SK-N-SH (cell line): ENCODE measurements around the gene OSBPL10. TPM values are rescaled to one million over a fixed set of nuclear protein-coding genes. Genes with fewer than 3 reads are reported as not detected.

Source experiments
- CTCF ChIA-PET: fragments of 300-600, 350-600 bp; formaldehyde crosslinking; extraction: SDS; loops from one replicate; lab custom pipeline; 2021; lab: Yijun Ruan, JAX
- POLR2A ChIA-PET: fragments of 350-600 bp; sonication (Branson Sonifier 250); formaldehyde crosslinking; extraction: SDS; loops from one replicate; lab custom pipeline; 2020; ENCODE audit warnings: antibody characterized with exemption, inconsistent platforms; lab: Yijun Ruan, JAX
- DNase-seq: peaks from one replicate; pipeline ENCODE4 v3.0.0; 2012
- H2AFZ ChIP-seq: fragments of 200-600 bp; sonication (generic); 2 replicates; pipeline ENCODE4 v1.8.1; 2016; ENCODE audit warnings: antibody characterized with exemption, mild to moderate bottlenecking, low read depth
- H3F3A ChIP-seq: fragments of 200-600 bp; sonication (generic); replicated peaks from 2 replicates; pipeline ENCODE3; 2016; ENCODE audit warnings: antibody characterized with exemption, mild to moderate bottlenecking; ENCODE audit not compliant: insufficient read depth
- H3K27ac ChIP-seq, 2 experiments: fragments of 200-500 bp in 1 of 2; fragments of 200-600 bp in 1 of 2; sonication (Bioruptor generic) in 1 of 2; sonication (generic), shearing (Covaris generic) in 1 of 2; 2 replicates each; pipeline versions ENCODE4 v1.5.1 to v1.6.1; 2014 to 2016; ENCODE audit warnings: low read depth in 2 of 2, inconsistent platforms in 1 of 2, low read length in 1 of 2, mild to moderate bottlenecking in 1 of 2, mixed read lengths in 1 of 2
- H3K27me3 ChIP-seq: fragments of 200-600 bp; sonication (generic), shearing (Covaris generic); 2 replicates; pipeline ENCODE4 v1.6.1; 2016; ENCODE audit warnings: mixed run types; ENCODE audit not compliant: insufficient read depth
- H3K36me3 ChIP-seq, 2 experiments: fragments of 200-500 bp in 1 of 2; fragments of 200-600 bp in 1 of 2; sonication (Bioruptor generic) in 1 of 2; sonication (generic) in 1 of 2; replicated peaks in 1 of 2; 2 replicates each; pipeline versions ENCODE3 to v1.5.1; 2014 to 2016; ENCODE audit warnings: low read length in 1 of 2, mild to moderate bottlenecking in 1 of 2; ENCODE audit not compliant: insufficient read depth in 2 of 2, control insufficient read depth in 1 of 2
- H3K4me1 ChIP-seq, 2 experiments: fragments of 200-500 bp in 1 of 2; fragments of 200-600 bp in 1 of 2; sonication (Bioruptor generic) in 1 of 2; sonication (generic), shearing (Covaris generic) in 1 of 2; 2 replicates each; pipeline versions ENCODE4 v1.5.1 to v1.6.1; 2014 to 2016; ENCODE audit warnings: low read depth in 1 of 2, low read length in 1 of 2, mixed run types in 1 of 2; ENCODE audit not compliant: insufficient read depth in 2 of 2, control insufficient read depth in 1 of 2
- H3K4me2 ChIP-seq: fragments of 200-600 bp; sonication (generic), shearing (Covaris generic); 2 replicates; pipeline ENCODE4 v1.6.1; 2017; ENCODE audit warnings: mixed run types
- H3K4me3 ChIP-seq, 2 experiments: fragments of 200-500 bp in 1 of 2; fragments of 200-600 bp in 1 of 2; sonication (Bioruptor generic) in 1 of 2; sonication (generic), shearing (Covaris generic) in 1 of 2; 2 replicates each; pipeline versions ENCODE4 v1.5.1 to v1.8.1; 2014 to 2016; ENCODE audit warnings: low read depth in 2 of 2, inconsistent platforms in 1 of 2, low read length in 1 of 2, mild to moderate bottlenecking in 1 of 2, mixed read lengths in 1 of 2, moderate library complexity in 1 of 2
- H3K79me2 ChIP-seq: fragments of 200-600 bp; sonication (generic); 2 replicates; pipeline ENCODE4 v1.8.1; 2017; ENCODE audit warnings: mild to moderate bottlenecking; ENCODE audit not compliant: insufficient read depth
- H3K9ac ChIP-seq: fragments of 200-600 bp; sonication (generic); 2 replicates; pipeline ENCODE4 v1.6.1; 2017; ENCODE audit warnings: mixed run types
- H3K9me2 ChIP-seq: fragments of 200-600 bp; sonication (generic); 2 replicates; pipeline ENCODE4 v1.6.1; 2017; ENCODE audit warnings: mixed run types
- H3K9me3 ChIP-seq: fragments of 200-600 bp; sonication (generic); 2 replicates; pipeline ENCODE4 v1.6.1; 2017; ENCODE audit warnings: mixed run types, mild to moderate bottlenecking, moderate library complexity
- H4K20me1 ChIP-seq: fragments of 200-600 bp; sonication (generic); 2 replicates; pipeline ENCODE4 v1.6.1; 2017; ENCODE audit warnings: mild to moderate bottlenecking, mixed run types; ENCODE audit not compliant: insufficient read depth
- CHD2 ChIP-seq: fragments of 150-350 bp; IDR thresholded peaks from 2 replicates; pipeline ENCODE4 v1.6.1; 2018; ENCODE audit warnings: low read length; ENCODE audit not compliant: partially characterized antibody
- ELF1 ChIP-seq: IDR thresholded peaks from 2 replicates; pipeline ENCODE4 v1.4.0; 2012
- EZH2phosphoT487 ChIP-seq: fragments of 200-600 bp; sonication (generic); IDR thresholded peaks from 2 replicates; pipeline ENCODE4 v1.6.1; 2017; ENCODE audit warnings: low read depth, mixed run types, mild to moderate bottlenecking, antibody characterized with exemption, moderate library complexity, borderline replicate concordance
- FOSL2 ChIP-seq: IDR thresholded peaks from 2 replicates; pipeline ENCODE4 v1.4.0; 2012; ENCODE audit warnings: low read depth, mild to moderate bottlenecking, moderate library complexity, borderline replicate concordance
- FOXJ3 ChIP-seq: sonication (generic); formaldehyde crosslinking; IDR thresholded peaks from 2 replicates; pipeline ENCODE4 v1.5.1; 2020; ENCODE audit warnings: mild to moderate bottlenecking, missing genetic modification reagents
- GATA2 ChIP-seq: sonication (generic); formaldehyde crosslinking; IDR thresholded peaks from 2 replicates; pipeline ENCODE4 v1.5.0; 2020; ENCODE audit warnings: mild to moderate bottlenecking, missing genetic modification reagents
- NFIC ChIP-seq: IDR thresholded peaks from 2 replicates; pipeline ENCODE4 v1.4.0; 2012; ENCODE audit warnings: borderline replicate concordance
- NRF1 ChIP-seq: IDR thresholded peaks from 2 replicates; pipeline ENCODE4 v1.6.1; 2012; ENCODE audit warnings: low read depth, mild to moderate bottlenecking, low read length
- RCOR1 ChIP-seq: fragments of 150-350 bp; IDR thresholded peaks from 2 replicates; pipeline ENCODE4 v1.6.1; 2017; ENCODE audit warnings: antibody characterized with exemption, low read length
- RFX5 ChIP-seq: IDR thresholded peaks from 2 replicates; pipeline ENCODE4 v1.6.1; 2012; ENCODE audit warnings: mild to moderate bottlenecking, improper control_type of control experiment, low read length
- RXRA ChIP-seq: IDR thresholded peaks from 2 replicates; pipeline ENCODE4 v1.4.0; 2012; ENCODE audit warnings: low read depth, mild to moderate bottlenecking, borderline replicate concordance
- SIN3A ChIP-seq: IDR thresholded peaks from 2 replicates; pipeline ENCODE4 v1.6.1; 2012; ENCODE audit warnings: low read depth, mild to moderate bottlenecking, low read length, moderate library complexity, borderline replicate concordance
- SMC3 ChIP-seq: IDR thresholded peaks from 2 replicates; pipeline ENCODE4 v1.6.1; 2012; ENCODE audit warnings: low read depth, low read length, improper control_type of control experiment
- YY1 ChIP-seq: IDR thresholded peaks from 2 replicates; pipeline ENCODE4 v1.4.0; 2012; ENCODE audit warnings: low read depth, mild to moderate bottlenecking
- WGBS: methylation state at CpG from one replicate; pipeline ENCODE4 v1.1.6; 2017; ENCODE audit warnings: low lambda C conversion rate; 5-methylcytosine and 5-hydroxymethylcytosine counted together
- polyA plus RNA-seq, 3 experiments: library from polyadenylated mRNA; depleted of rRNA; stranded (reverse); fragments of >200 nt; gene quantifications; 2 replicates each; pipeline ENCODE4 v1.2.3, GENCODE V29; 2012
- TF ChIP-seq, protein P1 (sequence below): IDR thresholded peaks from 2 replicates; pipeline ENCODE4 v1.4.0; 2012; ENCODE audit warnings: low read depth, borderline replicate concordance
- TF ChIP-seq, protein P2 (sequence below): IDR thresholded peaks from 2 replicates; pipeline ENCODE4 v1.4.0; 2012; ENCODE audit warnings: low read depth
- TF ChIP-seq, protein P3 (sequence below): IDR thresholded peaks from 2 replicates; pipeline ENCODE4 v1.4.0; 2012; ENCODE audit warnings: low read depth, borderline replicate concordance
- TF ChIP-seq, protein P4 (sequence below): fragments of 150-350 bp; IDR thresholded peaks from 2 replicates; pipeline ENCODE4 v1.6.1; 2017; ENCODE audit warnings: antibody characterized with exemption, low read length, low read depth, borderline replicate concordance

OSBPL10 gene
- polyA plus RNA-seq, 1 of the 3 experiments (the other 2 are of a cell fraction) = 0.12 TPM

DNA sequence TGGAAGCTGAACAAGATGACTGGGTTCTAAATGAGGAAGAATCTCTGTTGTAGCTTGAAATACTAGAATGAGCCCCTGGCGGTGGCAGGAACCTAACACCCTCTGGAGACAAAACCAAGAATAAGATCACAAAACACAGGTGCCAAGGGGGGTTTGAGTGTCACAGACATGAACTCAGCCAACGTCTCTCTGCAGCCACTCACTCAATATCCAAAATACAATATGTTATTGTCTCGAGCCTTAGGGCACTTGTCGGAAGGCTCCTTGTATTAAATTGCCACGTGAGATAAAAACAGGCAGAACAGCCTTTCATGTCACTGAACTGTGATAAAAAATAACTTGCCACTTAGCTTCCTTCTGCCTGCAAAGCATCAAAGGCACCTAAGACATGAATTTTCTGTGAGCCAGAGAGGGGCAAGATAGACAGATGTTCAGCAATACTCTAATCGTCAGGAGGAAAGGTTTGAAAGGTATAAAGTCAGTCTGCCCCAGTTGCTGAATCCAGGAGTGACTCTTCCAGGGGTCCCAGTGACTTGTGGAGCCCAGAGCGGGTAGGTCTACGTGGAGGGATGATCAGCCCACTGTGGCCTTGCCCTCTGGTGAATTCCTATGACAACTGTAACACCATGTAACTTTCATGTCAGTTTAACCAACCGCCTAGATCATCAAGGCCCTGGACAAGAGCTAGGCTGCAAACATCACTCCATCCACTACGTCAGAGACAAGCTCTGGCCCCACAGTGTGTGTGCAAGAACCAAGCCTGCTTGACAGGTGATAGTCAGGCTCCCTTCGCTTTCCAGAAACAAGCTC is 165.2 kb downstream of the OSBPL10 start:
- no peaks in the 10 kb centered on the region for H3K79me2 ChIP-seq
- 43% methylated on average over 10 of the region's 11 CpGs for WGBS
- no peaks in the 10 kb centered on the region for H3K4me1 ChIP-seq
- H2AFZ ChIP-seq = no peak overlapping the region
- ChIA-PET CTCF (no interaction called here), POLR2A (no interaction called here)
- no peak overlapping the region for H3K4me2 ChIP-seq
- H3K9me3 ChIP-seq = no peaks in the 10 kb centered on the region
- H3K27me3 ChIP-seq = no peaks in the 10 kb centered on the region
- no peaks in the 10 kb centered on the region for H4K20me1 ChIP-seq
- no peaks in the 10 kb centered on the region for H3K36me3 ChIP-seq
- H3K9me2 ChIP-seq = no peaks in the 10 kb centered on the region
- H3K4me3 ChIP-seq = no peak overlapping the region
- DNase-seq = no peak
- no peak overlapping the region for H3K9ac ChIP-seq
- H3F3A ChIP-seq = no peaks in the 10 kb centered on the region
- TF ChIP-seq RXRA (no peak), FOSL2 (no peak), YY1 (no peak), NFIC (no peak), NRF1 (no peak), SMC3 (no peak), ELF1 (no peak)
- TF ChIP-seq, protein P1, sequence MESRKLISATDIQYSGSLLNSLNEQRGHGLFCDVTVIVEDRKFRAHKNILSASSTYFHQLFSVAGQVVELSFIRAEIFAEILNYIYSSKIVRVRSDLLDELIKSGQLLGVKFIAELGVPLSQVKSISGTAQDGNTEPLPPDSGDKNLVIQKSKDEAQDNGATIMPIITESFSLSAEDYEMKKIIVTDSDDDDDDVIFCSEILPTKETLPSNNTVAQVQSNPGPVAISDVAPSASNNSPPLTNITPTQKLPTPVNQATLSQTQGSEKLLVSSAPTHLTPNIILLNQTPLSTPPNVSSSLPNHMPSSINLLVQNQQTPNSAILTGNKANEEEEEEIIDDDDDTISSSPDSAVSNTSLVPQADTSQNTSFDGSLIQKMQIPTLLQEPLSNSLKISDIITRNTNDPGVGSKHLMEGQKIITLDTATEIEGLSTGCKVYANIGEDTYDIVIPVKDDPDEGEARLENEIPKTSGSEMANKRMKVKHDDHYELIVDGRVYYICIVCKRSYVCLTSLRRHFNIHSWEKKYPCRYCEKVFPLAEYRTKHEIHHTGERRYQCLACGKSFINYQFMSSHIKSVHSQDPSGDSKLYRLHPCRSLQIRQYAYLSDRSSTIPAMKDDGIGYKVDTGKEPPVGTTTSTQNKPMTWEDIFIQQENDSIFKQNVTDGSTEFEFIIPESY = no peak
- TF ChIP-seq, protein P2, sequence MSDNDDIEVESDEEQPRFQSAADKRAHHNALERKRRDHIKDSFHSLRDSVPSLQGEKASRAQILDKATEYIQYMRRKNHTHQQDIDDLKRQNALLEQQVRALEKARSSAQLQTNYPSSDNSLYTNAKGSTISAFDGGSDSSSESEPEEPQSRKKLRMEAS = no peak
- no peak overlapping the region for H3K27ac ChIP-seq

DNA sequence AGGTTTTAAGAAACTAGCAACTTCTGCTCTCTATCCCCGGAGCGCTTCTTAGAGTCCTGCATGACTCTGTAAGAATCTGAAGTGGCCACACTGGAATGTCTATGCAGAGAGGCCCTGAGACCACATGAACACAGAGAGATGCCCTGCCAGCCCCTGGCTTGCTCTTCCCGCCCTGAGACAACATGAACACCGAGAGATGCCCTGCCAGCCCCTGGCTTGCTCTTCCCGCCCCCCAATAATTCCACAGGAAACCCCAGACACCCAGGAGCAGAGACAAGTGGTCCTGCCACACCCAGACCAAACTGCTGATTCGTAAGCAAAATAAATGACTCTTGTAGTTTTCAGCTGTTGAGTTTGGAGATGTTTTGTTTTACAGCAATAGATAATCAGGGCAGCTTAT is 166.1 kb downstream of the OSBPL10 start:
- Histone ChIP-seq H3K9me2 (no peaks in the 10 kb centered on the region), H3K4me3 (no peak overlapping the region), H3K36me3 (no peaks in the 10 kb centered on the region), H3K9ac (no peak overlapping the region), H3K79me2 (no peaks in the 10 kb centered on the region), H3K4me1 (no peaks in the 10 kb centered on the region), H3K27ac (no peak overlapping the region), H3K9me3 (no peaks in the 10 kb centered on the region), H4K20me1 (no peaks in the 10 kb centered on the region), H3F3A (no peaks in the 10 kb centered on the region), H3K4me2 (no peak overlapping the region), H2AFZ (no peak overlapping the region), H3K27me3 (no peaks in the 10 kb centered on the region)
- ChIA-PET POLR2A (no interaction called here), CTCF (no interaction called here)
- WGBS = 40% methylated on average over 6 of the region's 6 CpGs
- no peak for DNase-seq
- TF ChIP-seq CHD2 (no peak), EZH2phosphoT487 (no peak), RCOR1 (no peak), RFX5 (no peak), FOSL2 (no peak), FOXJ3 (CRISPR knock-in tag) (no peak), GATA2 (CRISPR knock-in tag) (no peak), SIN3A (no peak)
- TF ChIP-seq, protein P3, sequence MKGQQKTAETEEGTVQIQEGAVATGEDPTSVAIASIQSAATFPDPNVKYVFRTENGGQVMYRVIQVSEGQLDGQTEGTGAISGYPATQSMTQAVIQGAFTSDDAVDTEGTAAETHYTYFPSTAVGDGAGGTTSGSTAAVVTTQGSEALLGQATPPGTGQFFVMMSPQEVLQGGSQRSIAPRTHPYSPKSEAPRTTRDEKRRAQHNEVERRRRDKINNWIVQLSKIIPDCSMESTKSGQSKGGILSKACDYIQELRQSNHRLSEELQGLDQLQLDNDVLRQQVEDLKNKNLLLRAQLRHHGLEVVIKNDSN = no peak
- TF ChIP-seq, protein P4, sequence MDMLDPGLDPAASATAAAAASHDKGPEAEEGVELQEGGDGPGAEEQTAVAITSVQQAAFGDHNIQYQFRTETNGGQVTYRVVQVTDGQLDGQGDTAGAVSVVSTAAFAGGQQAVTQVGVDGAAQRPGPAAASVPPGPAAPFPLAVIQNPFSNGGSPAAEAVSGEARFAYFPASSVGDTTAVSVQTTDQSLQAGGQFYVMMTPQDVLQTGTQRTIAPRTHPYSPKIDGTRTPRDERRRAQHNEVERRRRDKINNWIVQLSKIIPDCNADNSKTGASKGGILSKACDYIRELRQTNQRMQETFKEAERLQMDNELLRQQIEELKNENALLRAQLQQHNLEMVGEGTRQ = no peak
